ENCODE results near the gene COL1A2.

DNA sequence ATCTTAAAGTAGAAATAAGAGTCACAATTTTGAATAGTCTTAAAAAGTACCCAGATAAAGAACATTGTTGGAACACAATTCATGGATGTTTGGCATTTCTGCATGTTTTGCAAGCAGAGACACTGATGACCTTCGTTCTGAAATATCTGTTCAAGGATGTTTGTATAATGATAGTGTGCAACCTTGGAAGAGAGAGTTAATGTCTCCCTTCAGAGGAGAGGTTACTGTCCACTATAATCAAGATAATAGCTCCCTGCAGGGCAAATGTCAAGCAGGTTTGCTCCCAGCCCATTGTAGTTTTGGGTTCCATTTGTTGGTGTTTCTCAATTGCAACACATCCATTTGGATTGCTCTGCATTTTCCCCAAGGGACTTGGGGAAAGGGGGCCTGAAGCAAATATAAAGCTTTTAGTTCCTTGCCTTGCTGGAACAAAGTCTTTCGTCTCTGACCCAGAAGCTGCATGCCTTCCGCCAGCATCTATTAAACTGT lies 45.2 kb downstream of the COL1A2 start:
- TF ChIP-seq, protein P1, sequence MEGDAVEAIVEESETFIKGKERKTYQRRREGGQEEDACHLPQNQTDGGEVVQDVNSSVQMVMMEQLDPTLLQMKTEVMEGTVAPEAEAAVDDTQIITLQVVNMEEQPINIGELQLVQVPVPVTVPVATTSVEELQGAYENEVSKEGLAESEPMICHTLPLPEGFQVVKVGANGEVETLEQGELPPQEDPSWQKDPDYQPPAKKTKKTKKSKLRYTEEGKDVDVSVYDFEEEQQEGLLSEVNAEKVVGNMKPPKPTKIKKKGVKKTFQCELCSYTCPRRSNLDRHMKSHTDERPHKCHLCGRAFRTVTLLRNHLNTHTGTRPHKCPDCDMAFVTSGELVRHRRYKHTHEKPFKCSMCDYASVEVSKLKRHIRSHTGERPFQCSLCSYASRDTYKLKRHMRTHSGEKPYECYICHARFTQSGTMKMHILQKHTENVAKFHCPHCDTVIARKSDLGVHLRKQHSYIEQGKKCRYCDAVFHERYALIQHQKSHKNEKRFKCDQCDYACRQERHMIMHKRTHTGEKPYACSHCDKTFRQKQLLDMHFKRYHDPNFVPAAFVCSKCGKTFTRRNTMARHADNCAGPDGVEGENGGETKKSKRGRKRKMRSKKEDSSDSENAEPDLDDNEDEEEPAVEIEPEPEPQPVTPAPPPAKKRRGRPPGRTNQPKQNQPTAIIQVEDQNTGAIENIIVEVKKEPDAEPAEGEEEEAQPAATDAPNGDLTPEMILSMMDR (conservative IDR thresholded peaks at IDR 0.05; ENCODE audit: low read depth, low read length) = no peak
- TF ChIP-seq EZH2 (IDR thresholded peaks at IDR 0.05; ENCODE audit: borderline replicate concordance, low read depth, low read length, poor library complexity, severe bottlenecking) = no peak
